Lung (tissue), 12 donors: ENCODE data around the gene ADAMTS17. TPM values are rescaled to one million over a fixed set of nuclear protein-coding genes. Genes with fewer than 3 reads are reported as not detected.
A peak's percentile ranks its signal among the peaks of the same experiment; 100 is the strongest.

Experiments
- ATAC-seq: fragments of 200-7000 bp; cut with Tn5 transposase; one replicate; pipeline ENCODE4 v1.9.1; 2020; ENCODE audit warnings: moderate number of reproducible peaks; ENCODE audit not compliant: insufficient read depth, low FRiP score
- DNase-seq, 3 donors: peaks; one replicate each; pipeline ENCODE4 v3.0.0-alpha.2; 2013 to 2017
- H3K27ac ChIP-seq, 2 donors: one replicate each; pipeline ENCODE4 v1.5.1; 2013; ENCODE audit warnings: mild to moderate bottlenecking in 2 of 2, moderate library complexity in 2 of 2, control low read depth in 1 of 2, inconsistent platforms in 1 of 2, low read depth in 1 of 2, low read length in 1 of 2
- H3K27me3 ChIP-seq, 3 donors: one replicate each; pipeline ENCODE4 v1.5.1; 2013; ENCODE audit warnings: low read length in 2 of 3; ENCODE audit not compliant: control insufficient read depth in 3 of 3, insufficient read depth in 3 of 3
- H3K36me3 ChIP-seq, 4 donors: one replicate each; pipeline ENCODE4 v1.5.1; 2013; ENCODE audit warnings: low read length in 4 of 4, mild to moderate bottlenecking in 1 of 4, moderate library complexity in 1 of 4; ENCODE audit not compliant: control insufficient read depth in 4 of 4, insufficient read depth in 4 of 4
- H3K4me1 ChIP-seq, 5 donors: one replicate each; pipeline ENCODE4 v1.5.1; 2013; ENCODE audit warnings: low read length in 5 of 5, mild to moderate bottlenecking in 2 of 5, moderate library complexity in 1 of 5; ENCODE audit not compliant: control insufficient read depth in 5 of 5, insufficient read depth in 5 of 5
- H3K4me3 ChIP-seq: one replicate; pipeline ENCODE4 v1.5.1; 2013; ENCODE audit warnings: mild to moderate bottlenecking, control low read depth, moderate library complexity
- H3K9ac ChIP-seq, 2 donors: one replicate each; pipeline ENCODE4 v1.5.1; 2013; ENCODE audit warnings: low read length in 2 of 2, control low read depth in 1 of 2; ENCODE audit not compliant: insufficient read depth in 1 of 2
- H3K9me3 ChIP-seq, 4 donors: one replicate each; pipeline ENCODE4 v1.5.1; 2013; ENCODE audit warnings: low read length in 3 of 4, mild to moderate bottlenecking in 1 of 4, moderate library complexity in 1 of 4; ENCODE audit not compliant: control insufficient read depth in 4 of 4, insufficient read depth in 3 of 4
- WGBS, 2 donors: extraction: QIAGEN DNeasy Blood & Tissue Kit; methylation state at CpG; one replicate each; pipeline ENCODE4 v1.1.7; 2013; 5-methylcytosine and 5-hydroxymethylcytosine counted together
- polyA plus RNA-seq, 2 donors: library from polyadenylated mRNA; stranded (reverse); fragments of 200-250 nt; gene quantifications; one replicate each; pipeline ENCODE4 v1.2.1, GENCODE V29; 2013
- total RNA-seq, 2 donors: library from RNA; depleted of rRNA in 1 of 2; stranded (reverse); fragments of >200 nt in 1 of 2; gene quantifications; one replicate each; pipeline ENCODE4 v1.2.1, GENCODE V29; 2014 to 2021
- TF ChIP-seq, protein P1 (sequence below): IDR thresholded peaks from 2 replicates; pipeline ENCODE4 v1.5.1; 2012; ENCODE audit warnings: mild to moderate bottlenecking; ENCODE audit errors: control extremely low read depth, extremely low read depth
- donor health status: control.
- donor health status: control.
- donor health status: Bipolar disorder and iron deficiency.
- donor health status: healthy.
- donor health status: DM: yes; HTN: yes; CAD: no.

Gene ADAMTS17
- total and polyA plus RNA-seq, 4 donors, result 0.47 to 6.6 (median 2.2) TPM

DNA sequence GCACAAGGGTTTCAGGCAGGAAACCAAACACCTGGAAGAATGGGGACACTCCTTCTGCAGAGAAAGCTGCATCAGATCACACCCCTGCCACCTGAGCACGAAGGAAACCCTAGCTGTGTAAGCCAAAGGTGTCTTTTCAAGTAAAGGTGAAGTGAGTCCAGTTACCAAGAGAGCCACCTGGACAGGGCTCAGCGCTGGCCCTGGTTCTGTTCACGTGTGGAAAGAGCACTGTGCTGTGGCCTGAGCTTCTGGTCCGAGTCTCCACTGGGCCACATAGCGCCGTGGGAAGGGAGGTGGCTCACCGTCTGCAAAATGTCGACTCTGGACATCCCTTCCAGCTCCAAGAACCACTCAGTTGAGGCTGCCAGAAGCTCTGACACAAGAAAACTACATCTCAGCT lies 151.1 kb downstream of the ADAMTS17 start:
- TF ChIP-seq, protein P1, sequence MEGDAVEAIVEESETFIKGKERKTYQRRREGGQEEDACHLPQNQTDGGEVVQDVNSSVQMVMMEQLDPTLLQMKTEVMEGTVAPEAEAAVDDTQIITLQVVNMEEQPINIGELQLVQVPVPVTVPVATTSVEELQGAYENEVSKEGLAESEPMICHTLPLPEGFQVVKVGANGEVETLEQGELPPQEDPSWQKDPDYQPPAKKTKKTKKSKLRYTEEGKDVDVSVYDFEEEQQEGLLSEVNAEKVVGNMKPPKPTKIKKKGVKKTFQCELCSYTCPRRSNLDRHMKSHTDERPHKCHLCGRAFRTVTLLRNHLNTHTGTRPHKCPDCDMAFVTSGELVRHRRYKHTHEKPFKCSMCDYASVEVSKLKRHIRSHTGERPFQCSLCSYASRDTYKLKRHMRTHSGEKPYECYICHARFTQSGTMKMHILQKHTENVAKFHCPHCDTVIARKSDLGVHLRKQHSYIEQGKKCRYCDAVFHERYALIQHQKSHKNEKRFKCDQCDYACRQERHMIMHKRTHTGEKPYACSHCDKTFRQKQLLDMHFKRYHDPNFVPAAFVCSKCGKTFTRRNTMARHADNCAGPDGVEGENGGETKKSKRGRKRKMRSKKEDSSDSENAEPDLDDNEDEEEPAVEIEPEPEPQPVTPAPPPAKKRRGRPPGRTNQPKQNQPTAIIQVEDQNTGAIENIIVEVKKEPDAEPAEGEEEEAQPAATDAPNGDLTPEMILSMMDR, result no peak
- no peak for ATAC-seq
- Histone ChIP-seq H3K36me3 (no peaks in the 10 kb centered on the region), H3K9me3 (no peaks in the 10 kb centered on the region), H3K4me1 (peaks cover 0 to 3% (median 0%) of the 10 kb centered on the region in 5 donors), H3K9ac (no peak overlapping the region), H3K27me3 (no peaks in the 10 kb centered on the region), H3K27ac (no peak overlapping the region), H3K4me3 (no peak overlapping the region)
- no peak for DNase-seq
- 84 to 85% methylated on average over 8 of the region's 8 CpGs for WGBS, 2 donors

DNA sequence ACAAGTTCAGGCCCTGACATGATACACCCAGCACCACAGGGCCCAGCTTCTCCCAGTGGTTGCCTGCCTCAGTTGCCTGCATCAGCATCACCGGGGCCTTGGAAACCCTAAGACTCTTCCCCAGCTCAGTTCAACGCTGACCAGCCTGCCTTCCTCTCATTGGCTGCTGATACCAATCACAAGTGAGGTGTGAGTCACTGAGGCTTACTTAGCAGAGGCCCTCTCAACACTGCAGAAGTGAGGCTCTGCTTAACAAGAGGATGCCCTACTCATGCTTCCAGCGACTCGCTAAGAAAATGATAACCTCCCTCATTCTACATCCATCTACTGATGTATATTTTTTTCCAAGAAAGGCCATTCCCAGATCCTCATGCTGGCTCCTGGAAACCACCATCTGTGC lies 151.9 kb downstream of the ADAMTS17 start:
- Histone ChIP-seq H3K9ac (no peak overlapping the region), H3K4me3 (no peak overlapping the region), H3K9me3 (no peaks in the 10 kb centered on the region), H3K27ac (no peak overlapping the region), H3K4me1 (peaks cover 0 to 3% (median 0%) of the 10 kb centered on the region in 5 donors), H3K36me3 (no peaks in the 10 kb centered on the region), H3K27me3 (no peaks in the 10 kb centered on the region)
- 85 to 89% methylated on average over 4 of the region's 4 CpGs for WGBS, 2 donors
- ATAC-seq, result no peak
- TF ChIP-seq, protein P1, result no peak
- no peak for DNase-seq

DNA sequence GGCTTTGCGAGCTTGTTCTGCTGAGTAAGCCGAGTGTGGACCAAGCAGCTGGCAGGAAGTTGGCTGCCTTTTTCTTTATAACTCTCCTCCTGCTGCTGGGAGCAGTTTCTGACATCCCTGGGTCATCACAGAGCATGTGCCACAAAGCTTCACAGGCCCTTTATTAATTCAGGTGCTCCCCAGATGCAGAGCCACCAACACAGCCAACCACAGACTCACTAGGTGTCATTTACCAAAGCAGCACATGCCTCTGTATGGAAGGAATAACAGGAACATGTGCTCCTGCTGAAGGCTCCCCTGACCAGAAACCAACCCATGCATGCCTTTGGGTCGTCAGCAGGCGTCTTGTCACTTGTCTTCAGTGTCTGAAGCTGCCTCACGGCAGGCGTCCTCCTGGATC lies 152.5 kb downstream of the ADAMTS17 start:
- no peaks in the 10 kb centered on the region for H3K9me3 ChIP-seq
- peaks cover 0 to 3% (median 0%) of the 10 kb centered on the region in 5 donors for H3K4me1 ChIP-seq
- H3K27me3 ChIP-seq, result no peaks in the 10 kb centered on the region
- 73 to 76% methylated on average over 6 of the region's 6 CpGs for WGBS, 2 donors
- DNase-seq (peak in 2 of 3 donors; percentile 33 to 46), ATAC-seq (no peak)
- TF ChIP-seq, protein P1, result no peak
- no peak overlapping the region for H3K9ac ChIP-seq
- no peaks in the 10 kb centered on the region for H3K36me3 ChIP-seq
- no peak overlapping the region for H3K27ac ChIP-seq
- no peak overlapping the region for H3K4me3 ChIP-seq

DNA sequence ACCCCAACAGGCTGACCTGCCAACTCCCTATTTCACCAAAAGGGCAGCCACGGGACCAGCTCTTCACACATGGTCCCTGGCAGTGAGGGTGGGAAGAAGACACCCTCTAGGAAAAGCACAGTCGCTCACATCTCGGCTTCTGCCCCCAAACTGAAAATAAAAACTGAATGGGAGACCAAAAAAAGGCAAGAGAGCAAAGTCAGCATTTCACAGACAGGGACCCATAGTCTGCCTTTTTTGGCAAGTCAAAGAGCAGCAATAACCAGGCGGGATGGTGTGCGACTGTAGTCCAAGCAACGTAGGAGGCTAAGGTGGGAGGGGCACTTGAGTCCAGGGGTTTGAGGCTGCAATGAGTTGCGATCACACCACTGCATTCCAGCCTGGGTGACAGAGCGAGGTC lies 154.1 kb downstream of the ADAMTS17 start:
- no peak for DNase-seq
- H3K4me1 ChIP-seq, result peaks cover 0 to 3% (median 0%) of the 10 kb centered on the region in 5 donors

More for the DNA sequence above, 154.1 kb downstream of the ADAMTS17 start:
- Histone ChIP-seq H3K4me3 (no peak overlapping the region), H3K9ac (no peak overlapping the region), H3K36me3 (no peaks in the 10 kb centered on the region), H3K27me3 (no peaks in the 10 kb centered on the region), H3K27ac (no peak overlapping the region), H3K9me3 (no peaks in the 10 kb centered on the region)
- TF ChIP-seq, protein P1, result no peak
- no peak for ATAC-seq
- 92 to 93% methylated on average over 8 of the region's 8 CpGs for WGBS, 2 donors
